Kidney (tissue), 14 donors: ENCODE results near the gene PPFIBP2. TPM values are rescaled to one million over a fixed set of nuclear protein-coding genes. Genes with fewer than 3 reads are reported as not detected.

Source experiments
- DNase-seq, 5 donors: peaks; one replicate each; pipeline ENCODE4 v3.0.0-alpha.2; 2013 to 2020
- FAIRE-seq: peaks from 2 replicates; lab custom pipeline; 2012; peaks lifted over from hg19 to GRCh38; lab: Jason Lieb, UNC
- H3K27ac ChIP-seq, 2 donors: one replicate each; pipeline ENCODE4 v1.7.0; 2013; ENCODE audit warnings: low read depth in 2 of 2, low read length in 2 of 2, inconsistent platforms in 1 of 2
- H3K27me3 ChIP-seq: one replicate; pipeline ENCODE4 v1.7.1; 2013; ENCODE audit warnings: low read length, inconsistent platforms; ENCODE audit not compliant: control insufficient read depth, insufficient read depth
- H3K36me3 ChIP-seq, 3 donors: one replicate each; pipeline versions ENCODE4 v1.7.0 to v1.7.1; 2013; ENCODE audit warnings: low read length in 3 of 3, control low read depth in 1 of 3, inconsistent platforms in 1 of 3; ENCODE audit not compliant: insufficient read depth in 3 of 3, control insufficient read depth in 2 of 3
- H3K4me1 ChIP-seq, 3 donors: one replicate each; pipeline versions ENCODE4 v1.7.0 to v1.7.1; 2013; ENCODE audit warnings: low read length in 3 of 3, inconsistent platforms in 1 of 3, low read depth in 1 of 3; ENCODE audit not compliant: control insufficient read depth in 2 of 3, insufficient read depth in 2 of 3
- H3K4me3 ChIP-seq, 3 donors: one replicate each; pipeline versions ENCODE4 v1.7.0 to v1.8.1; 2013; ENCODE audit warnings: low read length in 3 of 3, control low read depth in 1 of 3, inconsistent platforms in 1 of 3
- H3K9ac ChIP-seq, 3 donors: one replicate each; pipeline versions ENCODE4 v1.7.0 to v1.7.1; 2013; ENCODE audit warnings: low read length in 3 of 3, control low read depth in 1 of 3, inconsistent platforms in 1 of 3
- H3K9me3 ChIP-seq, 3 donors: one replicate each; pipeline versions ENCODE4 v1.7.0 to v1.7.1; 2013; ENCODE audit warnings: low read length in 3 of 3, control low read depth in 1 of 3, inconsistent platforms in 1 of 3; ENCODE audit not compliant: control insufficient read depth in 2 of 3, insufficient read depth in 1 of 3
- intact Hi-C: fragments of 100-400 bp; cut with DNase I; formaldehyde crosslinking; loops from one replicate; pipeline ENCODE4 v1.11.1; 2022
- polyA plus RNA-seq: library from polyadenylated mRNA; stranded (reverse); fragments of 350-450 nt; fragmentation: Illumina TruSeq; extraction: RNeasy Lipid Tissue Mini Kit (QIAGEN cat#74804); gene quantifications from one replicate; pipeline ENCODE4 v1.2.3, GENCODE V29; 2014; ENCODE audit warnings: low read depth, low replicate concordance; ENCODE audit not compliant: insufficient read depth
- total RNA-seq: library from RNA; stranded (reverse); fragmentation: NEBNext Ultra II Directional; extraction: Animal tissue kit (Norgen Biotek cat#: 25700); gene quantifications from one replicate; pipeline ENCODE4 v1.2.1, GENCODE V29; 2021
- TF ChIP-seq, protein P1 (sequence below): IDR thresholded peaks from 3 replicates; pipeline ENCODE4 v1.5.1; 2012; ENCODE audit warnings: mild to moderate bottlenecking, moderate library complexity, borderline replicate concordance; ENCODE audit not compliant: insufficient read depth; ENCODE audit errors: extremely low read depth
- donor health status: control.
- donor health status: control.
- donor health status: control.
- donor health status: control.
- donor health status: control.
- donor health status: DM: yes; HTN: yes; CAD: no.
- donor health status: Normal renal cell carcinoma (clear cell type).

PPFIBP2 gene
- total and polyA plus RNA-seq, 2 donors from 2014 or later, result 31.6 to 44.4 TPM

DNA sequence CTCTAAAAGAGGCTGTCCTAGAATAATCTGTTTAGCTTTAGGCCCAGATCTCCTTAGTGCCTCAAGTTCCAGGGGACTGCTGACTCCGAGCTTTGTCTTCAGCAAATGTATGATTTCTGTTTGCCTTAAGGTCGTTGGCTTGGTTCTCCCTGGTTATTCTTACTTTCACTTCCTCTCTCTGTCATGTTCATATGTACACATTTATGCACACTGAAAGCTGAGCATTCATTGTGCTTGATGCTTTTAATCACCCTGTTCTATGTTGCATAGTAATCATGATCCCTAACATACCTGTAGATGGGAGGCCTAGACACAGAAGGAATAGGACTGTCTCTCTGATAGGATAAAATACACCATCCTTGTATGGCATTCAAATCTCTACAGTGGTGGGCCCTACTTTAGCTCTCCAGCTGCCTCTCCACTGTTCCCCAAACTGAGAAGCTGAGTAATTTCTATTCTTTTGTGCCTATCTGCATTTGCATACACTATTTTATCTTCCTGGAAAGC is 7.2 kb downstream of the PPFIBP2 start:
- Histone ChIP-seq H3K36me3 (no peaks in the 10 kb centered on the region), H3K27ac (no peak overlapping the region), H3K9ac (no peak overlapping the region), H3K4me3 (no peak overlapping the region), H3K4me1 (peaks cover 0 to 20% (median 13%) of the 10 kb centered on the region in 3 donors), H3K27me3 (no peaks in the 10 kb centered on the region), H3K9me3 (no peaks in the 10 kb centered on the region)
- intact Hi-C loops, result no loop called here
- FAIRE-seq (no peak), DNase-seq (no peak)
- TF ChIP-seq, protein P1, sequence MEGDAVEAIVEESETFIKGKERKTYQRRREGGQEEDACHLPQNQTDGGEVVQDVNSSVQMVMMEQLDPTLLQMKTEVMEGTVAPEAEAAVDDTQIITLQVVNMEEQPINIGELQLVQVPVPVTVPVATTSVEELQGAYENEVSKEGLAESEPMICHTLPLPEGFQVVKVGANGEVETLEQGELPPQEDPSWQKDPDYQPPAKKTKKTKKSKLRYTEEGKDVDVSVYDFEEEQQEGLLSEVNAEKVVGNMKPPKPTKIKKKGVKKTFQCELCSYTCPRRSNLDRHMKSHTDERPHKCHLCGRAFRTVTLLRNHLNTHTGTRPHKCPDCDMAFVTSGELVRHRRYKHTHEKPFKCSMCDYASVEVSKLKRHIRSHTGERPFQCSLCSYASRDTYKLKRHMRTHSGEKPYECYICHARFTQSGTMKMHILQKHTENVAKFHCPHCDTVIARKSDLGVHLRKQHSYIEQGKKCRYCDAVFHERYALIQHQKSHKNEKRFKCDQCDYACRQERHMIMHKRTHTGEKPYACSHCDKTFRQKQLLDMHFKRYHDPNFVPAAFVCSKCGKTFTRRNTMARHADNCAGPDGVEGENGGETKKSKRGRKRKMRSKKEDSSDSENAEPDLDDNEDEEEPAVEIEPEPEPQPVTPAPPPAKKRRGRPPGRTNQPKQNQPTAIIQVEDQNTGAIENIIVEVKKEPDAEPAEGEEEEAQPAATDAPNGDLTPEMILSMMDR, result no peak

DNA sequence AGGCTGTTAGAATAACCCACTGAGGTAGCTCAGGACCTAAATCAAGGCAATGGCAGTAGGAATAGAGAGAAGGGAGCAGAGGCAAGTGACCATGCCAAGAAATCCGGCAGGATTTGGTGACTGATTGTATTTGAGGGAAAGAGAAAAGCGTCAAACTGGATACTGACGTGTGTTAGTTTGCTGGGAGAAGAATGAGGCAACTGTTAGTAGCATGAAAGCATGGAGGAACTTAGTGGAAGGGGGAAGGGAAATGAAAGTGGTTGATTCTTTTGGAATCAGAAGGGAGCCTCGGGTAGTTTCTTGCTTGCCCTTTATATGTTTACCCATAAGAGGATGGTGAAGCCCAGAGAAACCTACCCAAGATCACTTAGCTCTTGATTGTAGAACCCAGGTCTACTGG is 8.3 kb downstream of the PPFIBP2 start:
- Histone ChIP-seq H3K4me1 (peaks cover 0 to 20% (median 13%) of the 10 kb centered on the region in 3 donors), H3K36me3 (no peaks in the 10 kb centered on the region), H3K9ac (no peak overlapping the region), H3K9me3 (no peaks in the 10 kb centered on the region), H3K27ac (no peak overlapping the region), H3K4me3 (no peak overlapping the region), H3K27me3 (no peaks in the 10 kb centered on the region)
- intact Hi-C loops, result no loop called here
- no peak for FAIRE-seq
- TF ChIP-seq, protein P1, result no peak
- DNase-seq, result no peak

DNA sequence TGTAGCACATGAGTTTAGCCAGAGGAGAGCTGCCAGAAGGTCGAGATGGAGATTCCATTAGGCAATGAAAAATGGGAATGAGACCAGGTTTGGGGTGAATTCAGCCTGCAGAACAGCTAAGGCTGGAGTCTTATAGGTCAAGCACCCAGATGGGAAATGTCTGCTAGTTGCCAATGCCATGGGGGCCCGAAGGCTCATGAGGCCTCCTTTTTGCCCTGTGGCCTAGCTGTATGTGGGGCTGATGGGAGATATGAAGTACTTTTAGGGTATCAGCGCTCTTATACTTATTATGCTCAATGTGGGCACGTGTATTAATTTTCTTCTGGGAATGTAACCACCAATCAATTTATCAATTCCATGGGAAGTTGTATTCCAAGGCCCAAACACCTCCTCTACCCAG is 8.7 kb downstream of the PPFIBP2 start:
- Histone ChIP-seq H3K27ac (no peak overlapping the region), H3K4me1 (peaks cover 0 to 20% (median 13%) of the 10 kb centered on the region in 3 donors), H3K36me3 (no peaks in the 10 kb centered on the region), H3K9me3 (no peaks in the 10 kb centered on the region), H3K27me3 (no peaks in the 10 kb centered on the region), H3K9ac (no peak overlapping the region), H3K4me3 (no peak overlapping the region)
- TF ChIP-seq, protein P1, result no peak
- DNase-seq (no peak), FAIRE-seq (no peak)
- intact Hi-C loops, result no loop called here
